8988T (cell line): ENCODE data around the gene CDR2.
A peak's percentile ranks its signal among the peaks of the same experiment; 100 is the strongest.
"Not testable (repeated sequence)": the region's sequence is repeated elsewhere in the genome, so short reads cannot be mapped to it uniquely, and the experiment has no call there.

Experiments used
- DNase-seq: peaks from one replicate; pipeline ENCODE4 v3.0.0; 2011

CDR2 gene

GRCh38 chr16:22322741-22323140, 51.7 kb downstream of the CDR2 start:
- no peak for DNase-seq

GRCh38 chr16:22322021-22322471, 52.4 kb downstream of the CDR2 start:
- no peak for DNase-seq

- DNase-seq: peak; percentile 36
Observed at GRCh38 chr16:22321340-22322001, 52.9 kb downstream of the CDR2 start.

- DNase-seq: no peak
Observed at GRCh38 chr16:22320572-22321339, 53.7 kb downstream of the CDR2 start.

GRCh38 chr16:22318690-22319358, 55.6 kb downstream of the CDR2 start:
- no peak for DNase-seq

GRCh38 chr16:22317625-22318024, 56.8 kb downstream of the CDR2 start:
- DNase-seq: no peak

GRCh38 chr16:22317001-22317530, 57.4 kb downstream of the CDR2 start:
- DNase-seq: no peak

- no peak for DNase-seq
Observed at GRCh38 chr16:22316411-22316811, 58.0 kb downstream of the CDR2 start.

- DNase-seq: no peak
Observed at GRCh38 chr16:22315979-22316378, 58.4 kb downstream of the CDR2 start.

- DNase-seq: no peak
Observed at GRCh38 chr16:22314661-22315626, 59.5 kb downstream of the CDR2 start.

- no peak for DNase-seq
Observed at GRCh38 chr16:22313876-22314470, 60.4 kb downstream of the CDR2 start.

GRCh38 chr16:22312897-22313781, 61.3 kb downstream of the CDR2 start:
- DNase-seq: no peak

- DNase-seq: no peak
Observed at GRCh38 chr16:22311520-22311919, 62.9 kb downstream of the CDR2 start.

GRCh38 chr16:22308824-22309520, 65.4 kb downstream of the CDR2 start:
- no peak for DNase-seq

GRCh38 chr16:22307838-22308237, 66.6 kb downstream of the CDR2 start:
- no peak for DNase-seq

GRCh38 chr16:22306788-22307187, 67.6 kb downstream of the CDR2 start:
- no peak for DNase-seq

- DNase-seq: no peak
Observed at GRCh38 chr16:22304411-22304810, 70.0 kb downstream of the CDR2 start.

GRCh38 chr16:22302776-22303363, 71.5 kb downstream of the CDR2 start:
- no peak for DNase-seq

- DNase-seq: not testable (repeated sequence)
Observed at GRCh38 chr16:22301423-22301822, 73.0 kb downstream of the CDR2 start.
